GM12865 (cell line): ENCODE measurements around the gene MTX1.
A peak's percentile ranks its signal among the peaks of the same experiment; 100 is the strongest.
"Not testable (repeated sequence)": the region's sequence is repeated elsewhere in the genome, so short reads cannot be mapped to it uniquely, and the experiment has no call there.

Experiments used
- DNase-seq: peaks from one replicate; pipeline ENCODE4 v3.0.0; 2010; ENCODE audit warnings: low read depth
- H3K4me3 ChIP-seq: 2 replicates; pipeline ENCODE4 v1.5.1; 2011; ENCODE audit warnings: mild to moderate bottlenecking, low read depth, low read length, control low read depth
- CTCF ChIP-seq: IDR thresholded peaks from 2 replicates; pipeline ENCODE4 v1.5.1; 2011; ENCODE audit warnings: low read length, control low read depth, low read depth, inconsistent platforms; ENCODE audit not compliant: insufficient read depth; ENCODE audit errors: missing control alignments

MTX1 gene

DNA sequence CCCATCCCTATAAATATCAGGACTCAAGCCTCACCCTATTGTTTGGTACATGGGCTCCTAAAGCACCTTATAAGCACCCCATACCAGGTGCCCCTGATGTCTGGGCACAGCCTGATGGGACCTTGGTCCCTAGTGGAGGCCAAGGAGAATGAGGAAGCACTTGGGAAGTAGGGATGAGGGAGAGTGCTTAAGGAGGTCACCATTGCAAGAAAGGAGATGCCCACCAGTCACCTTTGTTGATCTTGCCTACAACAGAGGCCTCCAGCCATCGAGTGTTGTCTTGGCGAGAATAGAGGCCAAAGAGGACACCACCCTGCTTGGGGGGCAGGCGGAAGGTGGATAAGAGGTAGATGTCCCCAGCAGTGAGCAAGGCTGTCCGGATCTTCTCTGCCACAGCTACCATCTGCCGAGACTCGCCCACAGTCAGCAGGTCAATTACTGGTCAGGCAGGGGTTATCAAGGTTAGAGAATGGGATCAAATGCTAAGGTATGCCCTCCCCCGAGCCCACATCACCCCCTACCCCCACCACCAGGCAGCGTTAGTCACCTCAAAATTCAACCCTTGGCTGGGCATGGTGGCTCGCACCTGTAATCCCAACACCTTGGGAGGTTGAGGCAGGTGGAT lies 2.4 kb upstream of the MTX1 start:
- H3K4me3 ChIP-seq = no peak overlapping the region
- no peak for TF ChIP-seq CTCF
- DNase-seq = no peak

DNA sequence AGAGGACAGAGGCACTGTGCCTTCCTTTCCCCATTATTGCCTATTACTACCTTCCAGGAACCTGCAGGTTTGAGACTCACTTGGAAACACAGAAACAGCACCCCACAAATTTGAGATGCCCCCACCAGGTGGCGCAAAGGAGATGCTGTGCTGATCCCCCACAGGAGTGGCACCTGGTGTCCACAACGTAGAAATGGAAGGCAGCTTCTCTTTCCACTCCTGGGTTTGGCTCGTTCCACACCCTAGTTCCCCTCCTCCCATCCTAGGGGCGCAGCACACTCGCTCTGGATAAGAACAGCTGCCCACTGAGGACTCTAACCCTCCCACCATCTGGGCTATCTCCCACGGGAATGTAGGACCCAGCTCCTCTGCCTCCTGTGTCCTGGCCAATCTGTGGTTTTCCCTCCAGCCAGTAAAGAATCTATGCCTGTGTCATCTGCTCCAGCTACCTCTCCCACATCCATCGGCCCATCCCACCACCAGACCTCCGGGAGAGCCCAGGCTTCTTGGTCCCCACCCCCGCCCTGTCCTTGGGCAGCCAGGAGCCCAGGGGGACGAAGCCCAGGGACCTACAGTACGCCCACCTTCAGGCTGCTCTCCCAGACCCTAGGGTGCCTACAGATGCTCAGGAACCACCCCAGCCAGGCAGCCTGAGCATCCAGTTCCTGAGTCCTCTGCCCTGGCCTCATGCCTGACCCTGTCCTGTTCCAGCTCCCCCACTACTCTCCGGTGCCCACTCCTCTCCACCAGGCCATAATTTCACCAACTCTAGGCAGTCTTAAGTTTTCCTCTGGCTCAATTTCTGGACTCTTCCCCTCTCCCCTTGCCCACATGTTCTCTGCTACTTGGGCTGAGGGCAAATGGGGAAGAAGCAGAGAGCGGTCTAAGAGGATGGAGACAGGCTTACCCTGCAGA lies 1.3 kb upstream of the MTX1 start:
- peak; percentile 93 for TF ChIP-seq CTCF
- no peak overlapping the region for H3K4me3 ChIP-seq
- peak; percentile 91 for DNase-seq

DNA sequence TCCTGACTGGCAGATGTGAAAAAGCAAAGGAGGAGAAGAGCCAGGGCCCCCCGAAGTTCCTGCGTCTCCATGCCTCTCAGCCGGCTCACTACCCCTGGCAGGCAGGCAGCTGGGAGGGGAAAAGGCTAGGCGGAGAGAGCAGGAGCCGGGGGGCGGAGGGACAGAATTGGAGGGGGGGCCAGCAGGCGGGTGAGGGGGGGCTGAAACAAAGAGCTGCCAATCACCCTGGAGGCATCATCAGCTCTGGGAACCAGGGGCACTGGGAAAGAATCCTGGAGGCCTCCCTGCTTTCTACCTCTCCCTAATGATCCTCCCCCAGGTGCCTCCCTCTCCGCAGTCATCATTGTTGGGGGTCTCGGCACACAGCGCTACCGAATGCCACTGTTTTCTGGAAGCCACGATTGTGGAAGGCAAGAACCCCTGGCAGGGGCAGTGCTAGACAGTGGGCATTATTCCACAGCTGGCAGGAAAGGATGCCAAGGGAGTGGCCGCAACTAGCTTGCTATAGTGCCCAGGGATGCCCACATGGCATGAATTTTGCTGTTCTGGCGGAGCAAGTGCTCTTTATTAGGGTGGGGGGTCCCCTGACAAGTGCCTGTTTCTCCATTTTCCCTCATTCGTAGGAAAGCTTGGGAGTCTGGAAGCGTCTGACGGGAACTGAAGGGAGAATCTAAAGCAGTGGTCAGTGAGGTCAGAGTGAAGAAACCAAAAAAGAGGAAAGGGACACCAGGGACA lies 522 bp upstream of the MTX1 start, which contains the start of gene THBS3:
Gene THBS3 (minus strand): TSS at position 92 of the 735 bp plus-strand sequence. CDS start 21 bp downstream, at position 71.
- no peak for DNase-seq
- no peak for TF ChIP-seq CTCF
- H3K4me3 ChIP-seq = peak within 1 kb of the TSS; percentile 87

DNA sequence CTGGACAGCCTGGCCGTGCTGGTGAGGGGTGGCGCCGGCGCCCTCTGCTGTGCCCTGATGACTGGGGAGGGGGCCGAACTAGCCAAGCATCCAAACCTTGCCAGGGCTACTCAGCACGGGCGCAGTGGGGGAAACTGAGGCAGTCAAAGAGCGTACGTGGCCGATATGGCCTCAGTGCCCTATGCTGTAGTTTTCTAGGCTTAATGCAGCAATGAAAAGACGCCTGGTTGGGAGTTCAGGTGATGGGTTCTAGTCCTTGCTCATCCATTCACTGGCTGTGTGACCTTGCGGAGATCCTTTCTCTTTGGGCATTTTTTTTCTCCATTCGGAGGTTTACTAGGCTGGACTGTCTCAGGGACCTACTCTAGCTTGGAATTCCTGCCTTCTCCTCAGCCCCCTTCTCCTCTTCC lies 822 bp downstream of the MTX1 start:
- peak overlapping the region; percentile 87 for H3K4me3 ChIP-seq
- no peak for DNase-seq
- TF ChIP-seq CTCF = no peak

DNA sequence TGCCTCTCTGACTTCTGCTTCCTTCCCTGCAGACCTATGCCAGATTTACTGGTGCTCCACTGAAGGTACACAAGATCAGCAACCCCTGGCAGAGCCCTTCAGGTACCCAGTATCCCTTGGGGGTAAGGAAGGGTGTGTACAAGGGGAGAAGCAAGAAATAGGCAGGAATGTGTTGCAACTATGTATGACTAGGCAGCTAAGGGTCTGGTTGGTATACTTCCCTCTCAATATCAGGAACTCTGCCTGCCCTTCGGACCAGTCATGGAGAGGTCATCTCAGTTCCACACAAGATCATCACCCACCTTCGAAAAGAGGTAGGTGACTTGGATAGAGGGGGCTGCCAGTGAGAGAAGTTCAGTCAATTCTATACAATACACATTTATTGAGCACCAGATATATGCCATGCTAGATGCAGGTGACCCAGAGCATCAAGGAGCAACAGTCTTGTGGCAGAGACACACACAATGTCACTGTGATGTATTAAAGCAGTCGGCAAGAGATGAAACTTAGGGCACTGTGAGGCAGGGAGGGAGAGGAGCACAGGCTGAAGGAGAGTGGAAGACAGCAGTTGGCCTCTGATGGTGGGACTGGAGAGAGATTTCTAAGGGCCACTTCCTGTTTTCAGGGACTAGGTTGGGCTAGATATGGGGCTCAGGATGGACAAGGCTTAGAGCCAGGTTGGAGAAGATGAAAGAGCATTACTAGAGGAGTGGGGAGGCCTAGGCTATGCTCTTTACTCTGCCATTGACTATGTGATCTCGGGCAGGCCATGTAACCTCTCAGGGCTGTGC lies 2.0 kb downstream of the MTX1 start:
- no peak for TF ChIP-seq CTCF
- no peak for DNase-seq
- H3K4me3 ChIP-seq = no peak overlapping the region

GRCh38 chr1:155211381-155212050 lies 3.0 kb downstream of the MTX1 start:
- not testable (repeated sequence) for DNase-seq, H3K4me3 ChIP-seq

DNA sequence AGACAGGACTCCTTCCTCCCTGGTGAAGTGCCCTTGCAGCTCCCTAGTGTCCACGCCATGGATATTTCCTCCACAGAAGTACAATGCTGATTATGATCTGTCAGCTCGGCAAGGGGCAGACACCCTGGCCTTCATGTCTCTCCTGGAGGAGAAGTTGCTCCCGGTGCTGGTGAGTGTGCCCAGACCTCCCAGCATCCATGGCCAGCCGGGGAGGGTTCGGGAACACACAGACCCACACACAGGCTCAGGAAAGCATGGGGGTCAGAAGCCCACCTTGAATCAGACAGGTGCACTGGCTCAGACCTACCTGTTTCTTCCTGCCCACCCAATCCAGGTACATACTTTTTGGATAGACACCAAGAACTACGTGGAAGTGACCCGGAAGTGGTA lies 3.6 kb downstream of the MTX1 start:
- DNase-seq, H3K4me3 ChIP-seq: not testable (repeated sequence)

- not testable (repeated sequence) for H3K4me3 ChIP-seq
Observed at GRCh38 chr1:155214702-155215101, 6.2 kb downstream of the MTX1 start.

More at GRCh38 chr1:155214702-155215101, 6.2 kb downstream of the MTX1 start:
- not testable (repeated sequence) for DNase-seq
